Vagina (tissue), 2 donors: ENCODE measurements around the gene LUZP1.

Experiments used
- POLR2A ChIP-seq, 2 donors: fragments of 450-650 bp; IDR thresholded peaks; one replicate each; pipeline ENCODE4 v1.6.1; 2017; ENCODE audit warnings: antibody characterized with exemption in 2 of 2, mild to moderate bottlenecking in 2 of 2, moderate library complexity in 2 of 2
- POLR2AphosphoS5 ChIP-seq, 2 donors: sonication (generic); formaldehyde crosslinking; IDR thresholded peaks; one replicate each; pipeline ENCODE4 v1.9.0; 2017; ENCODE audit warnings: antibody characterized with exemption in 2 of 2, mild to moderate bottlenecking in 2 of 2, low read depth in 1 of 2; ENCODE audit not compliant: insufficient read depth in 1 of 2
- TF ChIP-seq, protein P1 (sequence below), 3 experiments: fragments of 450-650 bp in 2 of 3; fragments of 200-600 bp in 1 of 3; sonication (generic) in 1 of 3; IDR thresholded peaks; one replicate each; pipeline ENCODE4 v1.5.1; 2017 to 2019; ENCODE audit warnings: antibody characterized with exemption in 3 of 3, mild to moderate bottlenecking in 2 of 3, moderate library complexity in 2 of 3

DNA sequence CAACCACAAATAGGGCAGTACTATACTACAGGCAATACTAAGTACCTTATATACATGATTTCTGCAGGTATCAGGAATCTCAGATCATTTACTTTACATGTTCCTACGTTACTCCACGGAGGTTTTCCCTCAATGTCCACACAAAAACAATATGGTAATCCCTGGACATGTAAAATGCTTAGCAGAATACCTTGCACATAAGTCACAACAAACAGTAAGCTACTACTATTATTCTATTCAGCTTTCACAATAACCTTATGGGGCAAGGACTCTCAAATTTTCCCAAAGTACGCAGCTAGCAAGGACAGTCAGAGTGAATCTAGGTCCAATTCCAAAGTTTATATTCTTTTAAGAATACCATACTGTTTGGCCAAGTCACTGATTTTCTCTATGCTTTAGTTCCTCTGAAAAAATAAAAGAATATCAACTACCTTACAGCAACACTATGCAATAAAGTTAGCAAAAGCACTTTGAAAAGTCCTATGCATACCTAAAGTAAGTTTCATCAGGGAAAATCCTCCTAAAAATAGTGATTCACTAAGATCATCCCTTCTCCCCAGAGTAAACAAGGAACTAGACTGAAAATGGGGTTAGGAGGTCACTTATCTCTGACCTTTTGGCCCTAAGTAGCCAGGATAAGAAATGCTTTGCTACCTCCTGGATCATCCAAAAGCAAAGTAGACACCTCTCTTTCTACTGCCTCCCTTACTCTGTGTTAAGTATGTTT, 67.4 kb downstream of the LUZP1 start:
- TF ChIP-seq POLR2AphosphoS5 (IDR thresholded peaks at IDR 0.05; ENCODE audit: insufficient read depth in 1 of 2, low read depth in 1 of 2) (no peak), POLR2A (IDR thresholded peaks at IDR 0.05) (no peak)
- TF ChIP-seq, protein P1, sequence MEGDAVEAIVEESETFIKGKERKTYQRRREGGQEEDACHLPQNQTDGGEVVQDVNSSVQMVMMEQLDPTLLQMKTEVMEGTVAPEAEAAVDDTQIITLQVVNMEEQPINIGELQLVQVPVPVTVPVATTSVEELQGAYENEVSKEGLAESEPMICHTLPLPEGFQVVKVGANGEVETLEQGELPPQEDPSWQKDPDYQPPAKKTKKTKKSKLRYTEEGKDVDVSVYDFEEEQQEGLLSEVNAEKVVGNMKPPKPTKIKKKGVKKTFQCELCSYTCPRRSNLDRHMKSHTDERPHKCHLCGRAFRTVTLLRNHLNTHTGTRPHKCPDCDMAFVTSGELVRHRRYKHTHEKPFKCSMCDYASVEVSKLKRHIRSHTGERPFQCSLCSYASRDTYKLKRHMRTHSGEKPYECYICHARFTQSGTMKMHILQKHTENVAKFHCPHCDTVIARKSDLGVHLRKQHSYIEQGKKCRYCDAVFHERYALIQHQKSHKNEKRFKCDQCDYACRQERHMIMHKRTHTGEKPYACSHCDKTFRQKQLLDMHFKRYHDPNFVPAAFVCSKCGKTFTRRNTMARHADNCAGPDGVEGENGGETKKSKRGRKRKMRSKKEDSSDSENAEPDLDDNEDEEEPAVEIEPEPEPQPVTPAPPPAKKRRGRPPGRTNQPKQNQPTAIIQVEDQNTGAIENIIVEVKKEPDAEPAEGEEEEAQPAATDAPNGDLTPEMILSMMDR (IDR thresholded peaks at IDR 0.05), result no peak
